ENCODE results near the gene MYO3B.

DNA sequence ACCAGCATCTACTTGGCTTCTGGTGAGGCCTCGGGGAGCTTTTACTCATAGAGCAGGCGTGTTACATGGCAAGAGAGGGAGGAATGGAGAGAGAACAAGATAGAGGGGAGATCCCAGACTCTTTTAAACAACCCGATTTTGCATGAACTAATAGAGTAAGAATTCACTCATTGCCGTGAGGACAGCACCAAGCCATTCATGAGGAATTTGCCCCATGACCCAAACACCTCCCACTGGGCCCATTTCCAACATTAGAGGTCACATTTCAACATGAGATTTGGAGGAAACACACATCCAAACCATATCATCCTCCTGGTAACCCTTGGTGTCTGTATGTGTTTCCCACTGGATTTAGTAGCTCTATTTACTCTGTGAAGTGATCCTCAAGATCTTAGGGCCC, 287.3 kb downstream of the MYO3B start:
- TF ChIP-seq CTCF (IDR thresholded peaks at IDR 0.05; ENCODE audit: low read depth, low read length, poor library complexity, severe bottlenecking), result no peak
- no peak for TF ChIP-seq EZH2phosphoT487 (IDR thresholded peaks at IDR 0.05; ENCODE audit: borderline replicate concordance, low read length)

Measured in DOHH2 (cell line).